HG03280 (cell line): Measurements from ENCODE around the gene CFAP210.
"Not testable (repeated sequence)": the region's sequence is repeated elsewhere in the genome, so short reads cannot be mapped to it uniquely, and the experiment has no call there.

Source experiments
- ATAC-seq: cut with Tn5 transposase; IDR thresholded peaks from one replicate; pipeline ENCODE4 v1.9.1; 2021; ENCODE audit warnings: mild to moderate bottlenecking, moderate library complexity; ENCODE audit not compliant: unreplicated experiment

The CFAP210 gene

GRCh38 chr2:169636440-169637097, 57.6 kb downstream of the CFAP210 start:
- no peak for ATAC-seq

DNA sequence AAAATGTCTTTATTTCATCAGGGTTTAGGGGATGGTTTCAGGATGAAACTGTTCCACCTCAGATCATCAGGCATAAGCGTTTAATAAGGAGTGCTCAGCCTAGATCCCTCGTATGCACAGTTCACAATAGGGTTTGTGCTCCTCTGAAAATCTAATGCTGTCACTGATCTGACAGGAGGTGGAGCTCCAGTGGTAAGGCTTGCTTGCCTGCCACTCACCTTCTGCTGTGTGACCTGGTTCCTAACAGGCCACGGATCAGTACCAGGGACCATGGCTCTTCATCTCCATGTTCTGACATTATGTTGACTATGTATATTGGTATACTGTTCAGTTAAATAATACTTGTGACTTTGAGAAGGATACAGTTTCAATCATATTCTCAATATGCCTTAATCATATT, 68.4 kb downstream of the CFAP210 start:
- no peak for ATAC-seq

- no peak for ATAC-seq
Measured at GRCh38 chr2:169623235-169623634, 71.0 kb downstream of the CFAP210 start.

- ATAC-seq, result no peak
Measured at GRCh38 chr2:169620509-169620908, 73.7 kb downstream of the CFAP210 start.

- ATAC-seq, result no peak
Measured at GRCh38 chr2:169619946-169620345, 74.3 kb downstream of the CFAP210 start.

DNA sequence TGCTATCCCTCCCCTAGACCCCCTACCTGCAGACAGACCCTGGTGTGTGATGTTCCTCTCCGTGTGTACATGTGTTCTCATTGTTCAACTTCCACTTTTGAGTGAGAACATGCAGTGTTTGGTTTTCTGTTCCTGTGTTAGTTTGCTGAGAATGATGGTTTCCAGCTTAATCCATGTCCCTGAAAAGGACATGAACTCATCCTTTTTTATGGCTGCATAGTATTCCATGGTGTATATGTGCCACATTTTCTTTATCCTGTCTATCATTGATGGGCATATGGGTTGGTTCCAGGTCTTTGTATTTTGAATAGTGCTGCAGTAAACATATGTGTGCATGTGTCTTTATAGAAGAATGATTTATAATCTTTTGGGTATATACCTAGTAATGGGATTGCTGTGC, 78.2 kb downstream of the CFAP210 start:
- ATAC-seq, result not testable (repeated sequence)

DNA sequence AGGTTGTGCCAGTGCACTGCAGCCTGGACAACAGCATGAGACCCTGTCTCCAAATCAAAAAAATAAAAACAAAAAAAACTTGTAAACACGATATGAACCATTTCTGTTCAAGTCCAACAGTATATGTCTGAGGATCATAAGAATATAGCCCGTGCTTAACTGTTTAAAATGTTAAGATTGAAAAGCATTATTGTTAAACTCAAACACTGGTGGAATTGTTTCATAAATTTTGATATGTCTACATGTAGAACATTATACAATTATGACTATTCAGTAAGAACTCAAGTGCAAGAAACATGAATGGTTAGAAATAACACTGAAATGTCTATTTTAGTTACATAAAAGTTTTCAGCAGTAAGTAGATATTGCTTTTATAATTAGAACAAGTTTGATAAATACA, 80.3 kb downstream of the CFAP210 start:
- ATAC-seq, result no peak

DNA sequence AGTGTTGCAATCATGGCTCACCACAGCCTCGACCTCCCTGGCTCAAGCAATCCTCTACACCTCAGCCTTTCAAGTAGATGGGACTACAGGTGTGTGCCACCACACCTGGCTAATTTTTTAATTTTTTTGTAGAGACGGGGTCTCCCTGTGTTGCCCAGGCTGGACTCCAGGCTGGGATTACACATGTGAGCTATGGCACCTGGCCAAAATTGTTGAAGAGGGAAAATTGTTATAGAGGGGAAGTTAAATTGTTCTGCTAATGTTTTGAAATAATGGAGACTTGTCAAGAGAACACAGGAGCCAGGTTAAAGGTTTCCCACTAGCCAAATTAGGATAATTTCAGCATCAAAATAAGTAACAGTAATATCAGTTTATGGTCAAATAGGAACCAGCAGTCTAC, 84.9 kb downstream of the CFAP210 start:
- ATAC-seq, result no peak

DNA sequence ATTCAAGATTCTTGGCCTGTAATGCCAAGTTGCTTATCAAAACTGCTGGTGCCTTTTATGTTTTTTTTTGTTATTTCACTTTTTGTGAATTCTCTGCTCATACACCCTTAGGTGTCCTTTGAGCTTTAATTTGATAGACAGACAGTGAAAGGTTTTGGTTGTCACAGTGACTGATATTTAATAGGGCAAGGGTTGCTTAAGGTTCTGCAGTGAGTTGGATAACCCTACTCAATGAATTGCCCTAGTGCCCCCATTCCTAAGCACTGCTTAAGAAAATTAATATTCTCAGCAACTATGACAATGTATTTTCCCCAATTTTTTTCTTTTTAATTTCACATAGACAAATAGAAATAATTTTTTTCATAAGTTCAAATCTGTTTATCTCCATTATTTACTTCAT, 94.6 kb downstream of the CFAP210 start:
- no peak for ATAC-seq

GRCh38 chr2:169598982-169599381, 95.2 kb downstream of the CFAP210 start:
- ATAC-seq, result no peak

DNA sequence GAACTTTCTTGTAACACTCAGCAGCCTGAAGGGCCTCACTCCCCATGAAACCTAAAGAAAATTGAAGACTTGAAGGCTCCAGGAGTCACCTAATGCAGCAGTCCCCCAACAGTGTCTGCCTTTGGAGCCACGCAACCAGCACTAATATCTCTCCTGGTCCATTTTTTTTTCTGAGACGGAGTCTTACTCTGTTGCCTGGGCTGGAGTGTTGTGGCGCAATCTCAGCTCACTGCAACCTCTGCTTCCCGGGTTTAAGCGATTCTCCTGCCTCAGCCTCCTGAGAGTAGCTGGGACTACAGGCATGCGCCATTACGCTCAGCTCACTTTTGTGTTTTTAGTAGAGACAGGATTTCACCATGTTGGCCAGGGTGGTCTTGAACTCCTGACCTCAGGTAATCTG, 97.7 kb downstream of the CFAP210 start:
- not testable (repeated sequence) for ATAC-seq
